ENCODE data around the gene IL4.
A peak's percentile ranks its signal among the peaks of the same experiment; 100 is the strongest.
"Not testable (repeated sequence)": the region's sequence is repeated elsewhere in the genome, so short reads cannot be mapped to it uniquely, and the experiment has no call there.

Gene IL4

DNA sequence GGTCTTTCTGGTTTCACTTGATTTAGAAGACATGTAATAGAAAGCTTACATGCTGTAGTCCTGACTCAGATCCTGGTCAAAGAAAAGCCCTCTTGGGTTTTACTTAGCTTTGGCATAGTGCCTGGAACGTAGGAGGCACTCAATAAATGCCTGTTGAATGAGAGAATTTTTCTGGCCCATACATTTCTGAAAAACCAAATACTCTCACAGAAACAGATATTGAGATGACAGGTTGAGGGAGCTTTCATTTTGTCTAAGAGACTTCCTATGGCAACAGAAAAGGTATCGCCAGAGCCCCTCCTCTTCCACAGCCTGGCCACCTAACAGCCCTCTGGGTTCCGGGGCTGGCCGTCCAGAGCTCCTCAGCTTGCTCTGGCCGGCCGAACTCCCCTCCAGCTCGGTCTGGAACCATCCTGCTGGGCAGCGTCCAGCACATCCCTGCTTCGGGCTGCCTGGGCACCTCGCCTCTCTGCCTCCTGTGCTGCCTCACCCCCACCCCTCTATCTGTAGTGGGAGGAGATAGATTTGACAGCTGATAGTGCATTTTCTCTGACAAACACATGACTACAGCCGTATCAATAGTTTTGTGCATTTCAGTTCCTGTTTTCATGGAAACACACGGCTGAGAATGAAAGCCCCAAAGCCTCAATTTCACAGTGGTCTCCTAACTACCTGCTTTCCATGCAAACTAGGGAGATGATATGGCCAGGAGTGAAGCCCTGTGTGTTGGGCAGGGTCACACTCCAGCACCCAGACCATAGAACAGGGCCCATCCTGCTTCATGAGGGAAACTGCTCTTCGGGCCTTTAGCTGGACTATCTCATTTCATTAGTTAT, 1.1 kb downstream of the IL4 start:
- DNase-seq, result peak; percentile 37 to 40

DNA sequence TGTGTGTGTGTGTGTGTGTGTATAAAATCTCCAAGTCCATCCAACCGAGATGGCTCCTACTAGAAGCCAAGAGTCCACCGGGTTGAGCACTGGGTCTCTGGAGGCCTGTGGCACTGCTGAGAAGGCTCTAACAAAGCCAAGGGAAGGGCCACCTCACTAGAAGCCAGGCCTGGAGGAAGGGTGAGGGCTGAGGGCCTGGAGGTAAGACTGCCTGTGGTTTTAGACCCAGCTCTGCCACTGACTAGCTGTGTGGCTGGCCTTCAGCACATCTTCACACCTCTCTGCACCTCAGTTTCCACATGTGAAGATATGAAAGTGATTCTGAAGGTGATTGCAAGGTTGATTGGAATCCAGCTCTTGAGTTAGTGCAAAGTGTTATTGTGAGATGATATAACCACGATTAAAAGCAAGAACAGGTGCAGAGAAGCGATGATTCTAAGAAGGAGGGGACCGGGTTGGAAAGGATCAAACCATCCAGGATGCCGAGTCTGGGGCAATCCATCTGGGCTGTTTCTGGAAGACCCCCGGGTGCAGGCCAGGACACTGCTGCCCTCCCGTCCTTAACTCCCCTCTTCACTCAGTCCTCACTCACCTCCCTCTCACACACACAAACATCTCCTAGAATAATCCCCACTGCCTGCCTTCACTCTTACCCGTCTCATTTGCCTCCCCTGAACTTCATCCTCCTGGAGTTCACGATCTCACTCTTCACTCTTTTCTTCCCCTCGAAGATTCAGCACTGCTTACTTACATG, 2.3 kb downstream of the IL4 start:
- no peak for DNase-seq

DNA sequence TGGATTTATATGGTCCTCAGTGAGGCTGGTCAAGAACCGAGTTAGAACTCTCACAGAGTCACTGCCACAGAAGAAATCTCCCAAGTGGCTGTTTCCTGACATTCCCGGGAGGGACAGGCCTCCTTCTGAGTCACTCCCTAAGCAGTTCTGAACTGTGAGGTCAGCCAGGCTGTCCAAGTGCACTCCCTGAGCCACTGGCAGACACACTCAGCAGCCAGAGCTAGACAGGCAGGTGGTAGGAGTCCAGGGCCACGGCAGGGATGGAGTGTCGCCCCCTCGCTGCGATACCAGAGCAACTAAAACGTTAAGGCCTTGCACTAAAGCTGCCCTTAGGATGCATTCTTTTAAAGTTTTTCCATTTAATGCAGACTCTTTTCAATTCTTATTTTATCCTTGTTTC, 3.4 kb downstream of the IL4 start:
- DNase-seq, result peak; percentile 93 to 94

DNA sequence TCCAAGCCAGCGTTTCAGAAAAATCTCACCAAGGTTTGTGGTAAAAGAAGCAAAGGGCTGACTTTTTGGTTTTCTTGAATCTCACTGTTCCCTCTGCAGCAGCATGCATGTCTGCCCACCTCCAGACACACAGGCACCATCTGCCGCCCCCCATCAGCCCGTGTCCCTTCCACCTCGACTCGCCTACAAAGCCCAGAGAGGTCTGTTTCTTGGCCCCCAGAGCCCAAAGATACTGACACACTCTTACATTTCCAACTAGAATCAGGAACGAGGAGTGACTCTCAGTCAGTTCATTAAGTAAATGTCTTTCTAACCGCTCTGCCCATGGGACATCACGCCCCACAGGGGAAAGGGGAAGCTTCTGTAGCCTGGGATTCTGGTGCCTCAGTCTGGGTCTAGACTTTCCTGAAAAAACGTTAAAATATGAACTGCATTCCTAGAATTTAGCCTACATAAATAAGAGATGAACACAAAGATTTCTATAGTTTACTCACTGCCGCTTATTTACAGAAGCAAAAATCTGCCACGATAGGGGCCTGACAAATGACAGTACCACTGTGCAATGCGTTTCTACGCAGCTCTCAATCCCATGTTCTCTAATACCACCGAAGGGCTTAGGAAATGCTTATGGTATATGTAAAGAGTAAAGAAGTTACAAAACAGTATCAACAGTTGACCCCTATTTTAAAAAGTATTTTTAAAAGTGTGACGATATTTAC, 4.1 kb downstream of the IL4 start:
- DNase-seq, result no peak

DNA sequence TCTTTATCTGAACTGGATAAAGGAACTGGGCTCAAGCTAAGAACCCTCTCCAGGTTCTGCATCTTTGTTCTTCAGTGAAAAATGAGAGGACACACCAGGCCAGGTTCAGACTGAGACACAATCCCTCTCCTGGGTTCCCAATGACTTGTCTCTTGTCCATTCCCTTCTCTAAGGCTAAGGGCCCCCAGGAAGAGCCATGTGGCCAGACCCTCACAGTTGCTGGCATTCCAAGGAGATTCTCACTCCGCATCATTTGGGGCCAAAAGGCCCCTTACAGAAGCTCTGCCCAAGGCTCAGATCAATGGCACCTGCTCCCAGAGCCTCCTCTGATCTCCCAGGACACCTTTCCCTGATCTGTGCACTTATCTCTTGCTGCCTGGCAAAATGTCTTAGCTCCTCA, 4.9 kb downstream of the IL4 start:
- DNase-seq, result no peak

DNA sequence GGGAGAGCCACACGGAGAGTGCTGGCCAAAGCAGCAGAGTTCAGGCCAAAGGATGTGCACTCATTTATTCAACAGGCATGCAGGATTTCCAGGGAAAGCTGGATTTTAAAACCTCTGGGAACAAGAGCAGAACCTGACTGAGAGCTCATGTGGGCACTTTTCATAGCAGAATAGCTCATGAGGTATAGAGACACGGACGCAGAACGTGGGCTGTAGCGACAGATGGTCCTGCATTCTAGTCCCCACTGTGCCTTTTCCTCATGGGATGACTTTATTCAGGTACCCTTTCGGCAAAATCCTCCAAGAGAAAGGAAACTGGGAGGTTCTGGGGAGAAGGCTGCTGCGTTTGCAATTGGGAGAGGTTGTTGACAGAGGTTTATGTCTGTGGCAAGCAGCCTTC, 5.4 kb downstream of the IL4 start:
- no peak for DNase-seq

DNA sequence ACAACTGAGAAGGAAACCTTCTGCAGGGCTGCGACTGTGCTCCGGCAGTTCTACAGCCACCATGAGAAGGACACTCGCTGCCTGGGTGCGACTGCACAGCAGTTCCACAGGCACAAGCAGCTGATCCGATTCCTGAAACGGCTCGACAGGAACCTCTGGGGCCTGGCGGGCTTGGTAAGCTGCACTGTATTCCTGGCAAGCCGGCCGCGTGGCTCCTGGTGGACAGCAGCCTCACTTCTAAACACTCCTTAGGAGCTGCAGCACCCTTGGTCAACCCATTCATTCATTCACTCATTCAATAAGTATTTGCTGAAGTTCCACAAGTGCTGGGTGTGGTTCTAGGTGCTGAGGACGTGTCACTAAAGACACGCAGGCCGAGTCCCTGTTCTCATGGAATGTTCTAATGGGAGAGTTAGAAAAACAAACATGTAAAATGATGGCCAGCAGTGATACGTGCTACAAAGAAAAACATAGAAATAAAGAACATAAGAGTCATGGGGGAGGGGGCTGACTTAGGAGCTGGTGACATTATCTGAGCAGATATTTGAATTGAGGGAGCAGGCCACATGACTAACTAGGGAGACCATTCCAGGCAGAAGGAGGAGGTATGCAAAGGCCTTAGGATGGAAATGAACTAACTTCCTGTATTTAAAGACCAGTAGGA, 6.1 kb downstream of the IL4 start:
- DNase-seq, result no peak

DNA sequence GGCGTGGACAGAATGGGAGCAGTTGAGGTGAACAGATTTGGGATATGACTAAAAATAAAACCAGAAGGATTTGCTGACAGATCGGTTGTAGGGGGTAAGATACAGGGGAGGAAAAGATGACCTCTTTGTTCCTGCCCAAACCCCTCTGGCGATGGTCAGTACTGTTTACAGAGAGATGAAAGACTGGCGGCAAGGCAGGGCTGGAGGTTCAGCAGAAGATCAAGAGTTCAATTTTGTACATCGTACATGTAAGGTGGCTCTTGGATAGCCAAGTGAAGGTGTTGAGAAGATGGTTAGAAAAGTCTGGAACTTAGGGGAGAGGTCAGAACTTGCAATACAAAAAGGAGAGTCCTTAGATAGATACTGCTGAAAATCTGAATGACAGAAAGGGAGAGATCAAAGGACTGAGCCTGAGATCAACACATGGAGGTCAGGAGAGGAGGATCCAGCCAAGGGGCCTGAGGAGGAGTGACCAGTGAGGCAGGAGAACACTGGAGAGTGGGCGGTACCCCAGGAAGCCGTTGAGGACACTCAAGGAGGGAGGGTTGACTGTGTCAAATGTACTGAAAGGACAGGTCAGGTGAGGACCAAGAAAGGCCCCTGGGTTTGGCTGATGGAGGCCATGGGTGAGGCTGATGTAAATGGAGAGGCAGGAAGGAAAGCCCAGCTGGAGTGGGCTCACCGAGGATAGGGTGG, 7.1 kb downstream of the IL4 start:
- no peak for DNase-seq

DNA sequence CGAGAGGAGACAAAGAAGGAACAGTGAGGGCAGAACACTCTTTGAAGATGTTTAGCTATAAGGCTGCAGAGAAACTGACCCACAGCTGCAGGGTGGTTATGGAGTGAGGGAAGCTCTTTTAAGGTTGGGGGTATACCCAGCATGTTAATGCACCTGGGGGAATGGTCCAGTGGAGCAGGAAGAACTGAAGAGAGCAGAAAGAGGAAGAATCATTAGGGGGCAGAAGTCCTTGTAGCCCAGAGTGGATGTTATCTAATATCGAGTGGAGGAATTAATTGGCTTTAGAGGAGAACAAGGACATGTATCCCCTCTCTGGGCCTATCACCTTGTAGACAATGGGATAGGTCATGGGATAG, 7.7 kb downstream of the IL4 start:
- DNase-seq, result no peak

DNA sequence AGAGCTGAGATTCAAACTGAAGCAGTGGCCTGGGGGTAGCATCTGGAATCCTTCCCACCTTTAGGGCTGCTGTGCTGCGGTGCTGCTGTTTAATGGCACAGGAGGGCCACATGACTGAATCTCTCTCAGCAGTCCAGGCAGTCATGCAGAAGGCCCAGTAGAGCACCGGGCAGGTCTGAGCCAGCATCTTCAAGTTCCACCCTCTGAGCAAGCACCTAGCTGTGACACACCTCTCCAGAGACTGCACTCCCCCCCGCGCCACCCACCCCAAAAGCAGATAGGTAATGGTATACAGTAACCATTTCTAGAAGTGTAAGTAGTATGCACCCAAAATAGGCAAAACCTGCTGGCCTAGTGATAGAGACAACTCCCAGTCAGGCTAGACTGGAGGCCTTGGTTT, 8.2 kb downstream of the IL4 start:
- DNase-seq, result no peak

DNA sequence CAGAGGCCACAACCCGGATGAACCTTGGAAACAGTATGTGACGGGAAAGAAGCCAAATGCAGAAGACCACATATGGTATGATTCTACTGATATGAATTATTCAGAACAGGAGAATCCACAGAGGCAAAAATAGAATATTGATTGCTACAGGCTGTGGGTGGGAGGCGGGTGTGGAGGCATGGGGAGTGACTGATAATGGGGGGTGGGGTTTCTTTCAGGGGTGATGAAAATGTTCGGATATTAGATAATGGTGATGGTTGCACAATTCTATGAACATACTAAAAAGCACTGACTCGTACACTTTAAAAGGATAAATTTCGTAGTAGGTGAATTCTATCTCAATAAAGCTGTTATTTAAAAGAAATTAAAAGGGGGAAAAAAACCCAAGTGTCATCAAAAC, 10.7 kb downstream of the IL4 start:
- no peak for DNase-seq

DNA sequence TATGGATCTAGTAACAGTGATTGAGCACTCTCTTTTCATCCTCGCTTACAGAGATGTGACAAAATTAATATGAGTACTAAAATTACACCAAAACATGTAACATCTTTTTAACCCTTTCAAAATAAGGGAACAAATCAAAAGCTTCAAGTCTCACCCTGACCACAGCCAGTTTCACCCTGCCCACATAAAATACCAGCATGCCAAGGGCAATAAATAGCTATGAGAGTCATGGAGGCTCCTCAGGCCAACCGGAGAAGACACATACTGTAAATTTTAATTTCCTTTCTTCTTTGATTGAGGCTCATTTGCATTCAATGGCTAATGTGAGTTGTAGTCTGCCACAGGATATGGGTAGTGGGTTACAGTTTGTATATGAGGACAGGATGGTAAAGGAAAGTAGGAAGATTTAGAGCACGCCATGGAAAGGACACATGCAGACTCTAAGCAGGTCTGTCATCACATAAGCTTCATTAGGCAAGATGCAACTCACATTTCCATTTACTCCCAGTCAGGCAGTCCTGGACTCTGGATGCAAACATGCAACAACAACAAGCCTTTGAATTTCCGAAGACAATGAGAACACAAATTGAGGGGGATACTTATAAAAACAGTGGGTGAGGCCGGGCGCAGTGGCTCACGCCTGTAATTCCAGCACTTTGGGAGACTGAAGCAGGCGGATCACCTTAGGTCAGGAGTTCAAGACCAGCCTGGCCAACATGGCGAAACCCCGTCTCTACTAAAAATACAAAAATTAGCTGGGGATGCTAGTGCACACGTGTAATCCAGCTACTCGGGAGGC, 11.3 kb downstream of the IL4 start:
- DNase-seq, result no peak

DNA sequence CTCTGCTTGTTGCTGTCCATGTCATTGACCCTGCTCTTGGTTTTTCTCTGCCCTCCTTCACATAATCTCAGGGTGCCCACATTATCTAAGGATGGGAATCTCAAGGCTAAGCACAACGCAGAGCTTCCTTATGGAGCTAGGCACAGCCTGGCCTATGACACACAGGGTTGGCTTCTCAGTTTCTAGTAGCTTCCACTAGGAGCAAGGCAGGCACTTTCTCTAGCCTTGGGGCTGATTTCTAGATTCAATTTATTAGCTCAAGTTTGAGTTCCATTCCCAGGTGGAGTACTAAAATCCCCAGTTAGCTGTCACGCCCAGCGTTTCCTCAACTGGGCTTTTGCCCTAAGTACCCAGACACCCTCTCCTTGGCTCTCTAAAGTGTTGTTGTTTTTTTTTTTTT, 12.4 kb downstream of the IL4 start:
- DNase-seq, result no peak

DNA sequence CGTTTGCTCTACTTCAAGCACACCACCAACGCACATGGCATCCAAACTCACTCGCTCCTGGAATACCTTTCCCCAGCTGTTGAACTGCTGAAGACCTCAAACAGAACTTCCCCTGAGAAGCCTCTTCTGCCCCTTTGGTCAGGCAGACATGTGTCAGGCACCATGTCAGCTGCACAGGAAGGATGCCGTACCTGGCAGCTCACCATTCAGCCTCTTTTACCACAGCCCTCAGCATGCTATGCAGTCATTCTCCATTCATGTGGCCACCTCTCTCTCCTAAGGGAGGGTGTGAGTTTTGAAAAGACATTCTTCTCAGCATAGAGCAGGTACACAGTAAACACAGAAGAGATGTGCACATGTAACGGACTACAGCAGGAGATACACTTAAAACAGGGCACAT, 14.2 kb downstream of the IL4 start:
- no peak for DNase-seq

DNA sequence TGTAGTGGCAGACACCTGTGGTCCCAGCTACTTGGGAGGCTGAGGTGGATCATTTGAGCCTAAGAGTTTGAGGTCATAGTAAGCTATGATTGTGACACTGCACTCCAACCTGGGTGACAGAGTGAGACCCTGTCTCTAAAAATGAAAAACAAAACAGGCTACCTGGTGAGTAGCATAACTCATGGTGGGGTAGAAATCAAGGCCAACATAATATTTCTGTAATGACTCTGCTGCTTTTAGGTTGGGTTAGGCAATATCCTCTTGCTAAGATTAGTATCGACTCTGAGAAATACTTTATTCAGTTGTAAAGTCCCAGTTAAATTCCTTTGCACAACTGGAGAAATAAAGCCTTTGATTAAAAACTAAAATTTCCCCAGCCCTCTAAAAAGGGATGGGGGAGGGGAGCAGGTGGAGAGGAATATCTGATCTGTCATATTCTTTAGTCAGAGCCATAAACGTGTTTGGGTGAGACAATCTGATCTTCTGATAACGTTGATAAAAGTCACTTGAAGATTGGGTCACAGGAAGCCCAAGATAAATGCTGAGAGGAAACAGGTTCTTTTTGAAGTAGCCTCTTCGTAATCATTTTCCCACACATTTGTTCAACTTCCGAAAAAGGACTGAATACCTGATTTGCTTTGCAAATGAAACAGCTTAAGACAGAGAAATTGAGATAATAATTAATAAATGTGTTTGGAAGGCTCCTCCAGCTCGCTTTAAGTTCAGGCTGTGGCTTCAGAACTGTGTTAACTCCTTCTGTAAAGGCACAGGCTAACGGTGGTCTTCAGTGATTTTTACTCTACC, 14.9 kb downstream of the IL4 start:
- DNase-seq, result no peak

DNA sequence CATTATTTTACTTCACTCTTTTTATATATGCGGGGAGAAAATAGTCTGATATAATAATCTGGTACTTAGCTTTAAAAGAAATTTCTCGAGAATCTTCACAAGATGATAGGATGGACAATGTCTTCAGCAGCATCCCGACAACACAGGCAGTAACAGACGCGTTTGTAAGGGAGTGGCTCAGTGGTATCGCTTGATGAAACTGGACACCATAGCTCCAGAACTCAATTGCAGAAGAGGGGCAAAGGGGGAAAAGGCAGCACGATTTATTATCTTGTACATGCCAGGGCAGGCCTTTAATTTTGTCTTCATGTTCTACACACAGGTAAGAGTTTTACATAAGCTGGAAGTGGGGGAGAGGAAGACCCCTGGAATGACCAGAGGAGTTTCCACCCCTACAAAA, 15.7 kb downstream of the IL4 start:
- DNase-seq, result no peak

DNA sequence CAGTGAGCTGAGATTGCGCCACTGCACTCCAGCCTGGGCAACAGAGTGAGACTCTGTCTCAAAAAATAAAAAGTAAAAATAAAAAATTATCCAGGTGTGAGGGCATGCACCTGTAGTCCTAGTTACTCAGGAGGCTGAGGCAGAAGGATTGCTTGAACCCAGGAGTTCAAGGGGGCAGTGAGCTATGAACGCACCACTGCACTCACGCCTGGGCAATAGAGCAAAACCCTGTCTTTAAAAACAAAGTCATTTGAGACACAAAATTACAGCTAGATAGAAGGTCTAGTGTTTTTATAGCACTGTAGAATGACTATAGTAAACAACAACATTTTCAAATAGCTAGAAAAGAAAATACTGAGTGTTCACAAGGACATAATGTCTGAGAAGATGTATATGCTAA, 16.4 kb downstream of the IL4 start:
- no peak for DNase-seq

DNA sequence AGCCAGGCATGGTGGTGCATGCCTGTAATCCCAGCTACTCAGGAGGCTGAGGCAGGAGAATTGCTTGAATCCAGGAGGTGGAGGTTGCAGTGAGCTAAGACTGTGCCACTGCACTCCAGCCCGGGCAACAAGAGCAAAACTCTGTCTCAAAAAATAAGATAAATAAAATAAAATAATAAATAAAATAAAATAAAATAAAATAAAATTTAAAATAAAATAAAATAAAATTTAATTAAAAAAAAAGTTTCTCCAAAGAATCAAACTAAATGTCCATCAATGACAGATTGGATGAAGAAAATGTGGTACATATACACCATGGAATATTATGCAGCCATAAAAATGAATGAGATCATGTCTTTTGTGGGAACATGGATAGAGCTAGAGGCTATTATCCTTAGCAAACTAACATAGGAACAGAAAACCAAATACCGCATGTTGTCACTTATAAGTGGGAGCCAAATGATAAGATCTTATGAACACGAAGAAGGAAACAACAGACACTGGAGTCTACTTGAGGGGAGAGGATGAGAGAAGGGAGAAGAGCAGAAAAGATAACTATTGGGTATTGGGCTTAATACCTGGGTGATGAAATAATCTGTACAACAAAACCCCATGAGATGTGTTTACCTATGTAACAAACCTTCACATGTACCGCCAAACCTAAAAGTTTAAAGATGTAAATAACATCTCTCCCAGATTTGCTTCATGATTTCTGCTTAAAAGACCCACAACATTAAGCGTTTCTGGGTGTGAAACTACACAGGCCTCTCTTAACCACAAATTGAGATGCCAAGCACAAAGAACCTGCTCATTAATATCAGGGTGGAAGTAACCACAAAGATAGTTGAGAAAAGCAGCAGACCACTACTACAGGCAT, 18.2 kb downstream of the IL4 start:
- DNase-seq, result not testable (repeated sequence)

DNA sequence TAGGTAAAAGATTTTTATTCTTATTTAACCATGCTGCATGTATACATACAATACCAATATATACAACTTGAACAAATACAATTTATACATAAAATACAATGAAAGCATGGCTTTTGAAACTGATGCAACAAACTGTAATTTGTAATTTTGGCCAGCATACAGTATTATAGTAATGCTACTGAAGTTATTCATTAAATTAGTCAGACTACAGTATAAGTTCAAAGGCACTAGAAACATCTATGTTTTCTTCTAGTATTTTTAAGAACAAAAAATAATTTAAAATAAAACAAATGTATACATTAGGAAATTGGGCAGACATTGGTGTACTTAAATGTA, 18.8 kb downstream of the IL4 start:
- no peak for DNase-seq

DNA sequence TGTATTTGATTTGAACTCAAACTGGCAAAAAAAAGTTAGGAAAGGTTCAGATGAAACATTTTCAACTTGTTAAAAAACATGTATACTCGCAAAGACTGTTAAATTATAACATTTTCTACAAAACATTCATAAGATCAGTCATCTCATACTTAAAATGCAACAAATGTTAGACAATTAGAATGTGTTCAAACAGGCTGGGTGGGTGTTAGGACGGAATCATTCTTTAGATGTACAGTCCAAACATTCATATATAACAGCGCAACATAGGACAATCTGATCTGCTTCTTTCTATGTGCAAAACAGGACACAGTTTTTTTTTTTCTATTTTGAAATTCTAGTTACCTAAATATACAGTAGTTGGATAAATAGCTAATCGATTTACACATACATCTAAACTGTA, 22.2 kb downstream of the IL4 start:
- no peak for DNase-seq

Data from SW 1271 (cell line).